HG02840 (cell line): ENCODE data around the gene PTH.

ENCODE experiments used
- ATAC-seq: cut with Tn5 transposase; IDR thresholded peaks from one replicate; pipeline ENCODE4 v1.9.1; 2021; ENCODE audit warnings: mild to moderate bottlenecking, moderate library complexity, moderate number of reproducible peaks; ENCODE audit not compliant: unreplicated experiment, low FRiP score

Gene PTH

DNA sequence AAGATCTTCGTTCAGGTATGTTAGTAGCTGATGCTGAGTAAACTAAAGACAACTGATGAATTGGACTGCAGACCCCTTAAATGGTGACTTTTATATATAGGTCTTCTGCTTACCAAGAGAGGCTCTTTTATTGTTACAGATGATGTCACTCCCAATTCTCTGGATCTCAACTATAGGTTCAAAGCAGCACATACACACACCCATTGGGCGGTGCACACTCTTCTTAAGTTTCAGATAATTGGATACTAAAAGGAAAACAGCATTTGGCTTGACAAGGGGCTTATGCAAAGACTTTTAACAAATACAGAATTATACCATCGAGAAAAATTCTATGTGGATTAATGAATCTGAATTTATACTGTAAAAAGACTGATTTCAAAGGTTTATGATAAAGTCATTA, at the start of gene PTH:
PTH (minus strand) TSS at position 69 of the 400 bp plus-strand sequence. CDS start 3,142 bp downstream, outside the sequence.
- no peak for ATAC-seq

DNA sequence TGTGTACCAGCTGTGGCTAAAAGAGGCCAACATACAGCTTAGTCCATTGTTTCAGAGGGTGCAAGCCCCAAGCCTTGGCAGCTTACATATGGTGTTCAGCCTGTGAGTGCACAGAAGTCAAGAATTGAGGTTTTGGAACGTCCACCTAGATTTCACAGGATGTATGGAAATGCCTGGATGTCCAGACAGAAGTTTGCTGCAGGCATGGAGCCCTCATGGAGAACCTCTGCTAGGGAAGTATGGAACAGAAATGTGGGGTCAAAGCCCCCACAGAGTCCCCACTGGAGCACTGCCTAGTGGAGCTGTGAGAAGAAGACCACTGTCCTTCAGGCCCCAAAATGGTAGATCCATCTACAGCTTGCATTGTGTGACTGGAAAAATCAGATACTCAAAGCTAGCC, 42.2 kb upstream of the PTH start:
- ATAC-seq: no peak

DNA sequence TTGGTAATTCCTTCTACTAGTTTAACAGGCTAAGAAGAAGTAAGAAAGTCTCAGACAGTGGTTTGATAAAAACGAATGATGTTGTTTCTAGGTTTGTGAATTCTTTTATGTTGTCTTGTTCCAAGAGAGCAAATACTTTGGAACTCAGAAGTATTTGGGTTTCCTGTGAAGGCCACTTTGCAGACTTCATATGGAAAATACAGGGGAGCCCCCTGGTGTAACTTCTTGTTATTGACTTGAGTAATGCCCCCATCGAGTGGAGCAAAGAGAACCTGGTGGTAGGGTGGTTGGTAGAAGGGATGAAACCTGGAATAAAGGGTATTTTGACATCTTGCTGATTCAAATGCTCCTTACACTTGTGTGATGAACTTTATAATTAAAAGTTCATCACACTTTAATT, 40.0 kb upstream of the PTH start:
- no peak for ATAC-seq

- no peak for ATAC-seq
Measured at GRCh38 chr11:13534358-13534757, 38.6 kb upstream of the PTH start.

DNA sequence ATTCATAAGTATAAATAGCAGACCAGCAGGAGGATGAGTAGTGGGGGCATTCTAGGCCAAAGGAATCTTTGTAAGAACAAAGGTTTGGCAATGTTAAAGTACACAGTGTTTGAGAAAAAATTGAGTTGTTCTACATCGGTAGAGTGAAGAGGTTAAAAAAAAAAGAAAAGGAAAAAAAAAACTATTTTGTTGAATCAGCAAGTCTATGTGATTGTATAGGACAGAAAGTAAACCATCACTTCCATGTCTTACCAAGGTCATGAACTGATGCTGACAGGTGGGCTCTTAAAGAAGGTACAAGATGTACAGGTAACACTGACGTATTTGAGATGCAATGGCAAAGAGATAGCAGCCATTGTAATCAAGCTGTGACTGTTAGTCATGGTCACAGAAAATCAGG, 29.5 kb upstream of the PTH start:
- ATAC-seq: no peak

GRCh38 chr11:13503393-13503792, 7.6 kb upstream of the PTH start:
- ATAC-seq: no peak

- ATAC-seq: no peak
Measured at GRCh38 chr11:13502492-13502891, 6.7 kb upstream of the PTH start.

GRCh38 chr11:13494051-13494450, 1.7 kb downstream of the PTH start:
- ATAC-seq: no peak

GRCh38 chr11:13487661-13488030, 8.2 kb downstream of the PTH start:
- ATAC-seq: no peak

DNA sequence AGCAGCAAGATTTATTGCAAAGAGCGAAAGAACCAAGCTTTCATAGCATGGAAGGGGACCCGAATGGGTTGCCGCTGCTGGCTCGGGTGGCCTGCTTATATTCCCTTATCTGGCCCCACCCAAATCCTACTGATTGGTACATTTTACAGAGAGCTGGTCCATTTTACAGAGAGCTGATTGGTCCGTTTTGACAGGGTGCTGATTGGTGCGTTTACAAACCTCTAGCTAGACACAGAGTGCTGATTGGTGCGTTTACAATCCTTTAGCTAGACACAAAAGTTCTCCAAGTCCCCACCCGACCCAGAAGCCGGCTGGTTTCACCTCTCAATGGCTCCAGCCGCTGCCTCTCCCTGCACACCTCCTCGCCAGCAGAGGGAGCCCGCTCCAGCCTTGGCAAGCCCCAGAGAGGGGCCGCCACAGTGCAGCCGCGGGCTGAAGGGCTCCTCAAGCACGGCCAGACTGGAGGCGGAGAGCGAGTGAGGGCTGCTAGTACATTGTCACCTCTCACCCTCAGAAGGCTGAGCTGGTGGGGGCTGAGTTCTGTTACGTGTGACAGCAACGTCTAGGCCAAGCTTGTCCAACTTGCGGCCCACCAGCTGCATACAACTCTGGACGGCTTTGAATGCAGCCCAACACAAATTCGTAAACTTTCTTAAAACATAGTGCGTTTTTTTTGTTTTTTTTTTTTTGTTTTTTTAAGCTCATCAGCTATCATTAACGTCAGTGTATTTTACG, 8.7 kb downstream of the PTH start:
- no peak for ATAC-seq

DNA sequence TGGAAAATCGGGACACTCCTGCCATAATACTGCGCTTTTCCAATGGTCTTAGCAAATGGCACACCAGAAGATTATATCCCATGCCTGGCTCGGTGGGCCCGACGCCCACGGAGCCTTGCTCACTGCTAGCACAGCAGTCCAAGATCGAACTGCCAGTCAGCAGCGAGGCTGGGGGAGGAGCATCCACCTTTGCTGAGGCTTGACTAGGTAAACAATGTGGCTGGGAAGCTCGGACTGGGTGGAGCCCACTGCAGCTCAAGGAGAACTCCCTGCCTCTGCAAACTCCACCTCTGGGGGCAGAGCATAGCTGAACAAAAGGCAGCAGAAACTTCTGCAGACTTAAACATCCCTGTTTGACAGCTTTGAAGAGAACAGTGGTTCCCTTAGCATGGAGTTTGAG, 15.6 kb downstream of the PTH start:
- ATAC-seq: no peak

GRCh38 chr11:13479688-13480087, 16.1 kb downstream of the PTH start:
- ATAC-seq: no peak

- no peak for ATAC-seq
Measured at GRCh38 chr11:13475091-13475490, 20.7 kb downstream of the PTH start.

GRCh38 chr11:13473013-13473722, 22.6 kb downstream of the PTH start:
- ATAC-seq: no peak

GRCh38 chr11:13468750-13469149, 27.0 kb downstream of the PTH start:
- no peak for ATAC-seq

GRCh38 chr11:13465909-13466371, 29.9 kb downstream of the PTH start:
- no peak for ATAC-seq

DNA sequence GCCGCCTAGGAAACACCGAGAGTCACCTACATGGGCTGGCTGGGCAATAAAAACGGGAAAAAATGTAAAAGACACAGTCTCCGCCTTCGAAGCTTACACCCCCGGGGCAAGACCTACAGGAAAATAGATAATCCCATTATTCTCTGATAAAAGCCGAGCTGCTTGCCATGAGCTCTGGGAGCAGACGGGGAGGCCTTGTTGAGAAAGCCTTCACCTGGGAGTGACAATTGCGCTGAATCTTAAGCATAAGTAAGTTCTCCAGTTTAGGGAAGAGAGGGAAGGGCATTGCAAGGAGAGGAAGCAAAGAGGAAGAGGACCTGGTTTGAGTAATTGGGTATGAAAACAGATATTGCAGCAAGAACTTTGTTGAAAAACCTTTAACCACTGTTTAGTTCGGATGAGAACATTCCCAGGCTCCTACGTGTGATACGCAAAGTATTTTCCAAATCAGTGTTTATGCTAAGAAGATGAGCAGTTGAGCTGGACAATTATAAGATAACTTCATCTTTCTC, 32.0 kb downstream of the PTH start:
- ATAC-seq: no peak

DNA sequence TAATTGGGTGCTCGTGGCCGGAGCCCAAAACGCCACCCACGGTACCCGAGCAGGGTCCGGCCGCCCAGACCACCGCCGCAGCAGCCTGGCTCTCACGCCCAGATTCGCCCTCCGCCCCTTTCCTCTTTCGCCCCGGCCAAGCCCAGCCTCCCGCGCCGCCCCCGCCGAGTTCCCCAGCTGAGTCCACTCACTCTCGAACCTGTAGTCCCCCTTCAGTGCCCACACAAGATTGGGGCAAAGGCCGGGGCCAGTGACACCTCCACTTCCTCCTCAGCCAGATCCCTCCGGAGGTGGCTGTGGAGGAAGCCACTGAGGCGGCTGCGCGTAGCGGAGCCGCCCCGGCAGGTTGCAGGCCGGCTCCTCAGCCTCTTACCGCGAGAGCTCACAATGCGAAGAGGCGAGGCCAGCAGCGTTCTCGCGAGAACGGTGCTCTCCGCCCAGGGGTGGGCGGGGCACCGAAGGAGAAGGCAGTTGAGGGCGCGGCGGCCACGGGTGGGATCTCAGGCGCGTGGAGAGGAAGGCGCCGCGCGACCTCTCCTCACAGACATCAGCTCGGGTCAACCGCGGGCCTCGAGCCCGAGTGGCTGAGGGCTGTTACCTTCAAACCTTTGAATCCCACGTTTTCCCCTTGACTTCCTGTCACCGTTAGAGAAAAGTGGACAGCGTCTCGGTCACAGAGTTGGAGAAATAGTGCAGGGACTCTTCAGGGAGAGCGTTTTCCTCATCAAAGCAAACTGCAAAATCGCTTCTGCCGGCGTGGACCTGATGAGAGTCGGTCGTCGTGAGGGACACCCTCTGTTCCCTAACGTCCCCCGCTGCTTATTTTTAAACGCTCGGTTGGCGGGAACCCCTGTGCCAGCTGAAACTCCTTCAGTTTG, 32.7 kb downstream of the PTH start, which contains the start of gene BTBD10:
BTBD10 (minus strand) TSS at position 322 of the 878 bp plus-strand sequence. CDS start 18,098 bp downstream, outside the sequence.
- peak; percentile 96 for ATAC-seq

GRCh38 chr11:13462311-13462900, 33.4 kb downstream of the PTH start:
- peak; percentile 43 for ATAC-seq

DNA sequence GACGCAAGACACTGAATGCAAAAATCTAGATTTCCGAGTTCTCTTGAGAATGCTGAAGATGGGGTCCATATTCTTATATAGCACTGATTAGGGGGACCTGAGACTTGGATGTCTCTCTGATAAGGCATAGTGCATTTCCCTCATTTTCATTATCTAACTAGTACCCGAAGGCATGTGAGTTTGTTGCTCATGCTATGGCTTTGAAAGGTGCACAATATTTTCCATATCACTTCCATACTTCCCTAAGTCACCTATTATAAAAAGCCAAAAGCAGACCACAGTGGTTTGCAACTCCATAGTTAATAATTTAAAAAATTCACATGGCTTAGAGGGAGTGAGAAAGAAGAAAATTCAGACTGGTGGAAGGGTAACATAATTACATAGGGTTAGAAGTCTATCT, 34.5 kb downstream of the PTH start:
- ATAC-seq: no peak
